Activated T-cell treated with anti-CD3 and anti-CD28 coated beads for 4 hours (primary cell): ENCODE results near the gene MTOR.
"Not testable (repeated sequence)": the region's sequence is repeated elsewhere in the genome, so short reads cannot be mapped to it uniquely, and the experiment has no call there.

Experiments
- DNase-seq: peaks from one replicate; pipeline ENCODE4 v3.0.0-alpha.2; 2020

MTOR gene

DNA sequence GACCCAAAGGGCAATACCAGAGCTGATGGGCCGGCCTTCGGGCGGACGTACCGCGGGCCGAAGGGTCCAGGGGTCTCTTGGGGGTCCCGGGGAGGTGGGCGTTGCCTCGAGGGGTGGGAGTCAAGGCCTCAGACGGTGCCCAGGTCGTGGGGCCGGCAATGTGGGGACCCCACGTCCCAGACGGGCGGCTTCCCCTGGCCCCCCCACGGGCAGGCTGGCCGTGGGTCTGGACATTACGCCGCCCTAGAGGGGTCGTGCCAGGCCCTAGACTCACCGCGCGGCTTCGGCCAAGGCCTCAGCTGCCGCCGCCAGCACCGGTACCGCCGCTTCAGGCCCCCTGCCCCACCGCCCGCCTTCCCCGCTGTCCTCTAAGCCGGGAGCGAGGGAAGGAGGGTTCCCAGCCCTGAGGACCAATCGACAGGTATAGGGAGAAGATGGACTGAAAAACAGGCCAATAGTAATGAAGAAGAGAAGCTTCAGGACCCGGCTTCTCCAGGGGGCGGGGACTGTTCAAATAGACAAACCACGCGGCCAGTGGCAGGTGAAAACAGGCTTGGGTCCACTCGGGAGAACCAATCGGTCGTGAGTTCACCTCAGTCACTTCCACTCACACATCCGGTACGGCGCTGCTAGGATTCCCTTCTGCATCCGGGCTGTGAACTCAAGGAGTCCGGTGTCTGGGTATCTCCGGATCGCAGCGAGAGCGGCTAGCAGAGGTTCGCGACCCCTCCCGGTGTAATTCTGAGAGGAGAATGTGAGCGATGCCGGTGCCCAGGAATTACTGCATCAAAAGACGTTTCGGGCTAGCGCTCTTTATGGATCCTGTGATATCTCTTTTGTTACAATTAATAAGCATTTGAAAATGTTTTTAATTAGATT lies at the start of gene MTOR:
Gene MTOR, minus strand, starts transcription at position 381 of the 879 bp plus-strand sequence. CDS start 3,142 bp downstream, outside the sequence.
- DNase-seq: peak; percentile 94

GRCh38 chr1:11309385-11309784 lies 47.0 kb upstream of the MTOR start:
- DNase-seq: no peak

GRCh38 chr1:11308699-11309224 lies 46.4 kb upstream of the MTOR start:
- DNase-seq: no peak

DNA sequence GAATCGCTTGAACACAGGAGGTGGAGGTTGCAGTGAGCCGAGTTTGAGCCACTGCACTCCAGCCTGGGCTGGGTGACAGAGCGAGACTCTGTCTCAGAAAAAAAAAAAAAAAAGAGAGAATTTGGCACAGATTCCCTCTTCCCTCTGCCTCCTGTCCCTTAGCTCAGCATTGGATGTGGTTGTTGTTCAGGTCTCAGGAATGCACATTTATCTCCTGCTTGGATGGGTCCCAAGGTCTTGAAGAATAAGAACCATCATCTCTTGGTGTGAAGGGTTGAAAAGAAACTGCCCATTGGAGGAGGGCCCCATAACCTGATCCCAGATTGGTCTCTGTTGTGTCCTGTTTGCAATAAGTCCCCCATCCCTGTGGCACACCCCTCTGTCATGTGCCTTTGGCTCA lies 45.5 kb upstream of the MTOR start:
- no peak for DNase-seq

DNA sequence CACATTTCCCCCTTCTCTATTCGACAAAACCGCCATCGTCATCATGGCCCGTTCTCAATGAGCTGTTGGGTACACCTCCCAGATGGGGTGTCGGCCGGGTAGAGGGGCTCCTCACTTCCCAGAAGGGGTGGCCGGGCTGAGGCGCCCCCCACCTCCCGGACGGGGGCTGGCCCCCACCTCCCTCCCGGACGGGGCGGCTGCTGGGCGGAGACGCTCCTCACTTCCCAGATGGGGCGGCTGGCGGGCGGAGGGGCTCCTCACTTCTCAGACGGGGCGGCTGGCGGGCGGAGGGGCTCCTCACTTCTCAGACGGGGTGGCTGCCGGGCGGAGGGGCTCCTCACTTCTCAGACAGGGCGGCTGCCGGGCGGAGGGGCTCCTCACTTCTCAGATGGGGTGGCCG lies 43.2 kb upstream of the MTOR start:
- DNase-seq: not testable (repeated sequence)

DNA sequence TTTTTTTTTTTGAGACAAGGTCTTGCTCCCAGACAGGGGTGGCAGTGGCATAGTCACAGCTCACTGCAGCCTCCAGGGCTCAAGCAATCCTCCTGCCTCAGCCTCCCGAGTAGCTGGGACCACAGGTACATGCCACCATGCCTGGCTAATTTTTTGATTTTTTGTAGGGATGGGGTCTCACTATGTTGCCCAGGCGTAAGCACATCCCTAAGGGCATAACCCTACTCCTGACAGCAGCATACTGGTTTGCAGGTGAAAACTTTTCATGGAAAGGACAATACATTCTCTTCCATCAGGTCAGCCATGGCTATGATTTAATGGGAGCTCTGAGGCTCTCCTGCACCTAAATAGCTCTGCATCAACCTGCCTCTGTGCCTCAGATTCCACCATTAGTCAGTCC lies 40.0 kb upstream of the MTOR start:
- DNase-seq: no peak

DNA sequence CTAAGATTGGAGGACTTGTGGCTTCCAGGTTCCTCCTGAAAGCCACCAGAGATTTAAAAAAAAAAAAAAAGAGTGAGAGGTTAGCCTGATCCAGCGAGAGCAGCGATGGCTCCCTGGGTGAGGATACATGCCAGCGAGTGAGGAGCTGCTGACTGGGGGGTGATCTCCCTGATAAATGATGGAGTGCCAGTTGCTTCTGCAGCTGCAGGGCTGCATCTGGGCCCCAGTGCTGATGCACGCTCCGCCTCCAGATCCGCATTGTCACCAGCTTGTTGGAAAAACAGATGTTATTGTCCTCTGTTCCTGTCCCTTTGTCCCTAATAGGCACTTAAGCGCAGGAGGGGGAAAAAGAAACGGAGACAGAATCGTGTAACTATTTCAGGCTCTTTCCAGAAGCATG lies 39.2 kb upstream of the MTOR start:
- DNase-seq: no peak

- no peak for DNase-seq
These were observed 36.8 kb upstream of the MTOR start for GRCh38 chr1:11299225-11299574.

DNA sequence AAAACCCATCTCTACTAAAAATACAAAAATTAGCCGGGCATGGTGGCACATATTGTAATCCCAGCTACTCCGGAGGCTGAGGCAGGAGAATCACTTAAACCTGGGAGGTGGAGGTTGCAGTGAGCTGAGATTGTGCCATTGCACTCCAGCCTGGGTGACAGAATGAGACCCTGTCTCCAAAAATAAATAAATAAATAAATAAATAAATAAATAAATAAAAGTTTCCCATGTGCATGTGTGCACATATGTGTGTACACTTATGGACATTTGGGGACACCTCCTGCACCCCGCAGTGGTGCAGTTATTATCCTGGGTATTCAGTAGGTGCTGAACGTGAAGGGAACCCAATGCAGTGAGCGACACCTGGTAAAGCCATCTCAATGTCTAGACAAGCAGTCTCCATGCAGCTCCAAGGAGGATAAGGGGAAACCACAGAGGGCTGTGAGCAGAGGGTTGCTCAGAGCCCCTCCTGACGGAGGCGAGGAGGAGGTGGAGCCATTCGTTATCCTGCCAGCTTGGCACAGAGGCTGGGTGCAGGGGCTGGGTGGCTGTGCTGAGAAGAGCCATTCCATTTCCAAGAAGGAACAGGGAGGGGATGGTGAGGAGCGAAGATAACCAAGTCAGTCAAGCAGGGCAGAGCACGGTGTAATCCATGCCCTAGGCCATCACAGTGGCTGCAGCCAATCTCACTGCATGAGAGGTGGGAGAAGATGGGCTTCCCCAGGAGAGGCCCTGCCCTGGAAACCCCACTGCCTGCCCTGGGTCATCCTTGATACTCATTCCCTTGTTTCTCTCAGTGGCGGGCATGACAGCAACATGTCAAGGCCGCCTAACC lies 36.3 kb upstream of the MTOR start:
- DNase-seq: no peak

DNA sequence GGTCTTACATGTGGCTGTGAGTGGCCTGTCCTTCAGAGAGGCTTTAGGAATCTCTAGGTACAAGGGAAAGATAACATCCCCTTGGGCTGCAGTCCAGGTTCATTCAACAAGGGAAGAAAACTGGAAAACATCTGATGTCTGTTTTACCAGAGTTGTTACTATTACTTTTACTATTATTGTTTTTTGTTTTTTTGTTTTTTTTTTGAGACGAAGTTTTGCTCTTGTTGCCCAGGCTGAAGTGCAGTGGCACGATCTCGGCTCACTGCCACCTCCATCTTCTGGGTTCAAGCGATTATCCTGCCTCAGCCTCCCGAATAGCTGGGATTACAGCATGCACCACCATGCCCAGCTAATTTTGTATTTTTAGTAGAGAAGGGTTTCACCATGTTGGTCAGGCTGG lies 35.4 kb upstream of the MTOR start:
- DNase-seq: not testable (repeated sequence)

DNA sequence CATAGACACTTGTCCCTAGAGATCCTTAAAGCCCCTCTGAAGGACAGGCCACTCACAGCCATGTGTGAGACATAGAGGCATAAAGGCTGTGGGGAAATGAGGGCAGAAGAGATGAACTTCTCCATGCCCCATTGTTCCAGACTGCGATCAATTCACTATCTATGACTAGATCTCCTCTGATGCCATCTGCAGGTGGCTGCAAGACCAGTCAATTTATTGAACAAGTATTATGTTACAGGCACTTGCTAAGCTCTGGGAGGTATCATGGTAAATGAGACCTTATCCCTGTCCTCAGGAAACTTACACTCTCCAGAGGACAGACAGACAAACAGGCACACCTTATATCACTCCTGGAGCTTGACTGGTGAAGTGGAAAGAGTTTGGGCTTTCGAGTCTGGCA lies 33.6 kb upstream of the MTOR start:
- no peak for DNase-seq

GRCh38 chr1:11294951-11295350 lies 32.6 kb upstream of the MTOR start:
- DNase-seq: no peak

DNA sequence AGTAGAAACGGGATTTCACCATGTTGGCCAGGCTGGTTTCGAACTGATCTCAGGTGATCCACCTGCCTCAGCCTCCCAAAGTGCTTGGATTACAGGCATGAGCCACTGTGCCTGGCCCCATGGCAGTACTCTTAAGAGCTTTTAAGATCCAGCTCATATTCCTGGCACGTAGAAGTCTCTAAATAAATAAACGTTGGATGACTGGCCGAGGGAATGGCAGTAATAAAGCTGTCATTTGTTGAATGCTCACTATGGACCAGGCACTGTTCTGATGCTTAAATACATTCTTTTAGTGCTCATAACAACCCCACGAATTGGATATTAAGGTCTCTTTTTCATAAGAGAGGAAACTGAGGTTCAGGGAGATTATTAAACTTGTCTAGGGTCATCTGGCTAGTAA lies 31.5 kb upstream of the MTOR start:
- DNase-seq: no peak

- DNase-seq: no peak
These were observed 28.7 kb upstream of the MTOR start for GRCh38 chr1:11291049-11291448.

DNA sequence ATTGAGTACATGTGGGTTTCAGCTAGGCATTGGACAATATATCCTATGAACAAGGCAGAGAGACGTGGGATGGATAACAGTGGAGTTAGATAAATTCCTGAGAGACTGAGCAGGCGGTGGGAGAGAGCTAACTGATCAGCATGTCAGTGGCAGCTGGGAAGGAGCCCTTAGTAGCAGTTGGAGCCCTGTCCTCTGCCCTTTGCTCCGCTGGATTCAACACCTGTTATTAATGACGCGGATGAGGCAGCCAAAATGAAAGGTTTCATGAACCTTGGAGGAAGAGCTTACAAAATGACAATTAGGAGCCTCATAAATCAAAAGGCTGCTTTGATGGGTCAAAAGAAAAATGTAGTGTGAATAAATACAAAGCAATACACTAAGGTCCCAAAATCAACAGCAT lies 26.7 kb upstream of the MTOR start:
- no peak for DNase-seq

DNA sequence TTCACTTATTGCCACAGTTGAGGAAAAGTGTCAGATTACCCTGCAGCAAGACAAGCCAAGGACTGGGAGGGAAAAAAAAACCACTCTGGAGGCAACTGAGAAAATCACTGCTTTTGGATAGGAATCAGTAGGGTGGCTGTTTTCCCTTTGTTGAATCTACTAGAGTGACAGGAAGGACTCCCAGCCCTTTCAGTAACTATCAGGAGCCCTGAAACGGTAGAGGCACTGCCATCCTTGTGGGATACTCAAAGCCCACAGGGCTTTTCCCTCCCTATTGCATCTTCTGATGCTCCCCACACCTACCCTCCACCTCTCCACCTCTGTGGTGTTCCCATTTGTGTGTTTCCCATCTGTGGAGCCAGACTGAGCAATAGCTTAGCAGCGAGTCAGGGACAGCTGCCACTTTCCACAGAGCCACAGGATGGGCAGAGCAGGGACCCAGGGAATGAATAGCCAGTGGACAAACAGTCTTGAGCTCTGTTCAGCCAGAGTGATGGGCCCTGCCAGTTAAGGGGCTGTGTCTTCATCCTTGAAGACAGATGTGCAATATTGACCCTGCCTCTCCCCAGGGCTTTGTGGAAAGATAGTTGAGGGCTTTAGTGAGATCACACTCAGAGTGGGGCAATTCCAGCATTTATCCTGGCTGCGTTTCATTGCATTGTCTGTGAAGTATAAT lies 24.5 kb upstream of the MTOR start:
- DNase-seq: no peak

- no peak for DNase-seq
These were observed 23.8 kb upstream of the MTOR start for GRCh38 chr1:11285883-11286734.

GRCh38 chr1:11284784-11285183 lies 22.4 kb upstream of the MTOR start:
- no peak for DNase-seq

DNA sequence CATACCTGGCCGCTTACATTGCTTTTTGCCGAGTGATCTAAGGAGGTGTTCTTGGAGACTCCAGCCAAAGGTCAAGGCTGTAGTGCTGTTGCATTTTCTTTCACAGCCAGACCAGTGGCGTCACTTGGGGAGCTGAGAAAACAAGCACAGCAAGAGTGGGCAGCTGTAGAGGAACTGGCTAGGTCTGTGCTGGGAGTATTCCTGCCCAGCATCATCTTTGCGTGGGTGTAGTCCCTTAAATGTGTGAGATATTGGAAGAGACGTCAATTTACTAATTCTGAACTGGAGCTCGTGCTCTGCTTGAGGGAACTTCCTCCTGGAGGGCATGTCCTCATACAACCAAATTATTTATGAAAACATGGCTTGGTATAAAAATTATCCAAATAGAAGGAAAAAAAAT lies 20.8 kb upstream of the MTOR start:
- no peak for DNase-seq

GRCh38 chr1:11281518-11282331 lies 19.4 kb upstream of the MTOR start:
- DNase-seq: no peak

- no peak for DNase-seq
These were observed 18.5 kb upstream of the MTOR start for GRCh38 chr1:11280719-11281376.
